Effector CD4-positive, alpha-beta T cell (primary cell): ENCODE data around the gene ARRDC2.
"Not testable (repeated sequence)": the region's sequence is repeated elsewhere in the genome, so short reads cannot be mapped to it uniquely, and the experiment has no call there.

Experiments used
- DNase-seq: peaks from one replicate; pipeline ENCODE4 v3.0.0-alpha.2; 2020
- total RNA-seq: gene quantifications from one replicate; lab custom pipeline; 2026; lab: John Stamatoyannopoulos, UW

Gene ARRDC2
- 260 reads per million, percentile 94 among the genes with 10 or more reads in this experiment for total RNA-seq

- peak; percentile 87 for DNase-seq
Measured at GRCh38 chr19:18007917-18008673, at the start of gene ARRDC2. TSS of gene ARRDC2 (plus strand) at chr19:18008170. CDS start at chr19:18008311, 141 bp downstream.

GRCh38 chr19:17963936-17964691 is 43.9 kb upstream of the ARRDC2 start:
- DNase-seq = no peak

GRCh38 chr19:17965370-17966128 is 42.4 kb upstream of the ARRDC2 start:
- no peak for DNase-seq

DNA sequence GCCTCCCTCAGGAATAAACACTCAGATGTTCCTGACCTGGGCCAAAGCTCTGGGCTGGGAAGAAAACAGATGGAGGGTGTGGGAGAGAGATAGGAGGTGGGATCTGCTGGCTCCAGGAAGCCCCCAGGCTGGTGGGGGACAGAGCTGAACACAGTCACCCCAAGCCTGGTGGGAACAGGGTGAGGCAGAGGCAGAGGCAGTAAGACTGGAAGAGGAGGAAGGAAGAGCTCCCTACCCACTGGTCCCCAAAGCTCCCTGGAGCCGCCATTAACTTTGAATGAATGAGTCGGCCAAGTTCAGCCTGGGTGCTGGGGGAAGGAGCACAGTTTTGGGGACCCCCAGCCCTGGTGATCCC is 41.9 kb upstream of the ARRDC2 start:
- DNase-seq = no peak

GRCh38 chr19:17966550-17967256 is 41.3 kb upstream of the ARRDC2 start, which contains the start of gene KCNN1:
TSS of gene KCNN1 (plus strand) at chr19:17967107. CDS start at chr19:17973889, 6,782 bp downstream.
- no peak for DNase-seq

DNA sequence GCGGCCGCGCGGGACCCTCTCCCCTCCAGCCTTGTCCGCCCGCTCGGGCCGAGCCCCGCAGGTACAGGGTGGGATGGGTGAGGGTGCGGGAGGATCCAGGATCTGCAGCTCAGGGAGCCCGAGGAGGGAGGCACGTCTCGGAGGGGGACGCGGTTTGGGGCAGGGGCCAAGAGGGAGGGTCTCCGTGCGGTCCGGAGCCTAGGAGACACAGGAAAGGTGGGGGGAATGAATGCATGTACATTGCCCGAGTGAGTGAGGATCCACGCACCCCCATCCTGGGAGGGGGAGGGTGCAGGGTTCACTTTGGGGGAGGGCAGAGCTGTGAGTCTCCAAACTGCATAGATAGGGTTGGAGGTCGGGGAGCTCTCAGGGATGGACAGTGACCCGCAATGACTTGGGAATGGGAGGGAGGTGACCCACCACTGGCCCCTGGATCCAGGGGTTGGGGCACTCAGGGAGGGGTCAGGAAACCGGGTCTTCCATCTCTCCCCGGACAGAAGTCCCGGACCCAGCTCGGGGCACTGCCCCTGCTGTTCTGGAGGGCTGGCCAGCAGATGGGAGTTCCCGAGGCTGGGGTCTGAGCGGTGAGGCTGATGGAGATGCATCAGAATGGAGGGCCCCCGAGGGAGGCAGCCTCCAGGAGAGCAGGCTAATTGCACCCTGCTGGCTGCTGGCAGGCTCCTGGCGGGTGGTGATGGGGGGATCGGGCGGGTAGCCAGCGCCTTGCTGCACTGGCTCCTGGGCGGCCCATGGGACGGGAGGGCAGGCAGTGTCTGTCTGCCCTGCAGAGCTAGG is 40.5 kb upstream of the ARRDC2 start:
- no peak for DNase-seq

DNA sequence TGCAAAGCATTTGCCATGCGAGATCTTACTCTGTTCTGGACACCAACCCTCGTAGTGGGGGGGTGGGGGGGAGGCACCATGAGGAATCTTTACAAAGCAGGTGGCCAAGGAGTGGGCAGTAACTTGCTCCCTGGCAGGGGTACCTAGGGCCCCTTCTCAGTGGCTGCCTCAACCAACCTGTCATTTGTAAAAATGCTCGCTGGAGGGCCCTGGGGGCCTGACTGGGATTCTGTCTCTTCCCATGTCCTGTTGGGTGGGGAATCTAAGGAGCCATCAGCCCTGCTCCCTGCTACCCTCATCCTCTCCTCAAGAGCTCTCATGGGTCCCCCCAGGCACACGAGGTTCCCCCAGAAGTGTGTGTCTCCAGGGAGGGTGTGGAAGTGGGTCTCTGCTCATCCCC is 39.6 kb upstream of the ARRDC2 start:
- DNase-seq = no peak

DNA sequence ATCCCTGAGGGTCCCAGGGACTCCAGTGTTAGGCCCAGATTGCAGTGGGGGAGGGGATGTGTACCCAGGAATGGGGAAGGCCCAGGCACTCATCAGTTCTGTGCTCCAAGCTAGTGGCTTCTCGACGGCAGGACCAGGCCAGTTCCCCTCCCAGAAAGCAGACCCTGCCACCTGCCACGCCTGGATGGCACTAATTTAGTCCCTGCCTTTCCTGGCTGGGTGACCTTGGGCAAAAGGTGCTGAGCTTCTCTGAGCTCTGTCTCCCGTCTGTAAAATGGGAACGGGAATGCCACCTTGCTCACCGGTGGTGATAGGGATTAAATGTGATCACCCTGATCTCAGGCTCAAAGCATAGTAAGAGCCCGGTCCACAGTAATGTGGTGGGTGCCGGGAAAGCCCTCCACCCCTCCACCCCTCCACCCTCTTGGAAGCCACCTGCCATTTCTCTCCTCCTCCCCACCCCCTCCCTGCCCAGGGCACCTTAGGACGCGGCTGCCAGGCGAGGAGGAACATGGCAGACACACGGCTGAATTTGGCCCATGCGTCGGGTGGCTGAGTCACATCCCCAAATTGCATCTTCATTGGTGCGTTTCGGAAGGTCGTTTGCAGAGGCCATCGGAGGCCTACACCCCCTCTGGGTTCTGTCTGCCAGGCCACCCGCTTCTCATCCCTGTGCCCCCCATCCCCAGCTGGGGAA is 38.7 kb upstream of the ARRDC2 start:
- no peak for DNase-seq

GRCh38 chr19:17972230-17972629 is 35.7 kb upstream of the ARRDC2 start:
- no peak for DNase-seq

- DNase-seq = no peak
Measured at GRCh38 chr19:17973759-17974158, 34.2 kb upstream of the ARRDC2 start.

DNA sequence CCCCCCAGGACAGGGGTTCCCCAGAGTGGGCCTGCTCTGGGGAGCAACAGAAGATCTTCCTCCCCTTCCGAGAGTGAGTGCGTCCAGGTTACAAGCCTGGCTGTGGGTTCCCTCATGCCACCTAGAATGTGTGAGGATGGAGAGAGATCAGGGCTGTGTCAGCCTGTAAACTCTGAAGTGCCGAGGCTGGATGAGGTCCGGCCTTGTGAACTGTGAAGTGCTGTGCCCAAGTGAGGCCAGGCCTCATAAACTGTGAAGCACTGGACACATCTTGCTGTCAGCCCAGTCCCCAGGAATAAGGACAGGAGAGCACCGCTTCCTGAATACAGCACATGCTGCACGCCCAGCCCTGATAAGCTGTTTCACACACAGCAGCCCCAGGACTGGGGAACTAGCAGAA is 33.4 kb upstream of the ARRDC2 start:
- no peak for DNase-seq

DNA sequence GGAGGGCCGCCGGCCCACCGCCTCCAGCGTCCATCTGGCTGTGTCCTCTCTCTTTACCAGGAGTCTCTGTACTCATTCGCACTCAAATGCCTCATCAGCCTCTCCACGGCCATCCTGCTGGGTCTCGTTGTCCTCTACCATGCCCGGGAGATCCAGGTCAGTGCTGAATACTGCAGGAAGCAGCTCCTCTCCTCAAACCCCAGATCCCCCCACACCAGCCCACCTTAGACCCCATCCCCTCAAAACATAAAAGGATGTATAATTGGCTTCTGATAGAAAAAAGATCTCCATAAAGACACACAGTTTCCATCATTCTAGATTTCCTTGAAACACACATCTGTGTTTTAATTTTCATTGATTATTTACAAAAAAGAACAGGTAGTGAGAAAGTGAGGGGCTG is 32.9 kb upstream of the ARRDC2 start:
- no peak for DNase-seq

- no peak for DNase-seq
Measured at GRCh38 chr19:17977021-17977420, 30.9 kb upstream of the ARRDC2 start.

GRCh38 chr19:17977488-17977887 is 30.5 kb upstream of the ARRDC2 start:
- no peak for DNase-seq

- no peak for DNase-seq
Measured at GRCh38 chr19:17981611-17982010, 26.4 kb upstream of the ARRDC2 start.

- DNase-seq = no peak
Measured at GRCh38 chr19:17982430-17982829, 25.5 kb upstream of the ARRDC2 start.

DNA sequence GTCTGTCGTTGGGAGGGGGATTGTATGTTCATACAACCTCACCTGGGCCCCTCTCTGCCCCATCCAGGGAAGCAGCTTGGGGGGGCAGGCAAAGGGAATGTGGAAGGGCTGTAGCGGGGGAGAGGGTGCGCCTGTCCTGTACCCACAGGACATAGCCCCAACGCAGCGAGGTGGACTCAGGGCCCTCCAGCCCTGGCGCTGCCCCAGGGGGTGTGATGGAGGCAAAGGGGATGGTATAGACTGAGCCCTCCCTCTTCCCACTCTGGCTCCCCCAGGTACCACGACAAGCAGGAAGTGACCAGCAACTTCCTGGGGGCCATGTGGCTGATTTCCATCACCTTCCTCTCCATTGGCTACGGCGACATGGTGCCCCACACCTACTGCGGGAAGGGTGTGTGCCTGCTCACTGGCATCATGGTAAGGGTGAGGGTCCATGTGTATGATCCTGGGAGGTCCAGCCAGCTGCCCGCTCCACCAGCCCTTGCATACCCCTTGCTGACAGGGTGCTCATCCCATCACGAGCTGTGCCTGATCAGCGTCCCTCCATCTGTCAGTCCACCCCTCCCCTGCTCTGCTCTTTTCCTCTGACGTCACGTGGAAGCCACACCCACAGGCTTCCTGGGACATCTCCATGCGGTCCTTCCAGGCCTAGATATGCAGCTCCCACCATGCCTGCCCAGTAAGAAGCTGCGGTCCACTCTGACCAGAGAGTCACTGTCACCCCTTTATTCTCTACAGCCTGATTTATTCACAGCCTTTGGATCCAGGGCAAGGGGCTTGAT is 22.7 kb upstream of the ARRDC2 start:
- DNase-seq = no peak

GRCh38 chr19:17986569-17986968 is 21.4 kb upstream of the ARRDC2 start:
- DNase-seq = not testable (repeated sequence)

- no peak for DNase-seq
Measured at GRCh38 chr19:17988161-17988560, 19.8 kb upstream of the ARRDC2 start.

DNA sequence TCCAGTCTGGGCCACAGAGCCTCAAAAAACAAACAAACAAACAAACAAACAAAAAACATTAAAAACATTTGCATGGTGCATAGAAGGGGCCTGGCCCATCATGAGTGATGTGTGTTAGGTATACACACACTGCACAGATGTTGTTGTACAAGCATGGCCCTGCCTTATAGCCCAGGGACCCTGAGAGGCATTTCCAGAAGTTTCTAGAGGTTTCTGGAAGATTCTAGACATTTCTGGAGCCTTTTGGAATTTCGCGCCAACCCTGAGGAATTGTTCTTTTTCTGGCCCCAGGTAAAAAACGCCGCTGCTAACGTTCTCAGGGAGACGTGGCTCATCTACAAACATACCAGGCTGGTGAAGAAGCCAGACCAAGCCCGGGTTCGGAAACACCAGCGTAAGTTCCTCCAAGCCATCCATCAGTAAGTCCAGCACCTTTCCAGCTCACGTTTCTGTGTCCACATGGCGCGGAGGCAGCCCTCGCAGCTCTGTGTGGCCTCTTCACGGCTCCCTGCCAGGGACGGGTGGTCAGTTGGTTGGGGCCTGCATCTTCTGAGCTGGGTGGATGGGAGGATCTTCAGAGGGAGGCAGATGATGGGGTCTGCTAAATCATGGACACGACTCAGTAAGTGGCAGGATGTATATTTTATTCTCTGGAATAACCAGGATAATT is 18.4 kb upstream of the ARRDC2 start:
- no peak for DNase-seq
